Measurements from ENCODE around the gene COL9A2.
A peak's percentile ranks its signal among the peaks of the same experiment; 100 is the strongest.

COL9A2 gene

GRCh38 chr1:40257688-40258444 is 59.2 kb downstream of the COL9A2 start, which contains the start of gene ZMPSTE24:
Gene ZMPSTE24, plus strand, starts transcription at chr1:40258236. Its CDS starts 36 bp downstream, at chr1:40258272.
- peak; percentile 94 to 97 for DNase-seq (ENCODE audit: low read depth in 2 of 2)

- DNase-seq (ENCODE audit: low read depth in 2 of 2): no peak
Observed at GRCh38 chr1:40257313-40257687, 59.8 kb downstream of the COL9A2 start.

- DNase-seq (ENCODE audit: low read depth in 2 of 2): no peak
Observed at GRCh38 chr1:40256401-40257084, 60.5 kb downstream of the COL9A2 start.

GRCh38 chr1:40255231-40255630 is 61.9 kb downstream of the COL9A2 start:
- no peak for DNase-seq (ENCODE audit: low read depth in 2 of 2)

- DNase-seq (ENCODE audit: low read depth in 2 of 2): no peak
Observed at GRCh38 chr1:40252601-40253000, 64.5 kb downstream of the COL9A2 start.

- DNase-seq (ENCODE audit: low read depth in 2 of 2): no peak
Observed at GRCh38 chr1:40251456-40251855, 65.6 kb downstream of the COL9A2 start.

Data from stimulated activated CD8-positive, alpha-beta memory T cell treated with anti-CD3 and anti-CD28 coated beads, Interleukin-7, amount 100 ng/mL, for 4 hours (primary cell).